ENCODE results near the gene CUL3.
"Not testable (repeated sequence)": the region's sequence is repeated elsewhere in the genome, so short reads cannot be mapped to it uniquely, and the experiment has no call there.

Gene CUL3

DNA sequence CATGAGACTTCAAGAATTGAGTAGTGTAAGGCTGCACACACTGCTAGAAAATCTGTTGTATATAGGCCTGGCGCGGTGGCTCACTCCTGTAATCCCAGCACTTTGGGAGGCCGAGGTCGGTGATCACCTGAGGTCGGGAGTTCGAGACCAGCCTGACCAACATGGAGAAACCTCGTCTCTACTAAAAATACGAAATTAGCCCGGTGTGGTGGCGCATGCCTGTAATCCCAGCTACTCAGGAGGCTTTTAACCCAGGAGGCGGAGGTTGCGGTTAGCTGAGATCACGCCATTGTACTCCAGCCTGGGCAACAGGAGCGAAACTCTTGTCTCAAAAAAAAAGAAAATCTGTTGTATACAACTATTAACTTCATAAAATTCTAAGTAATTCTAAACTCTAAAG is 2.1 kb downstream of the CUL3 start:
- DNase-seq, result not testable (repeated sequence)

DNA sequence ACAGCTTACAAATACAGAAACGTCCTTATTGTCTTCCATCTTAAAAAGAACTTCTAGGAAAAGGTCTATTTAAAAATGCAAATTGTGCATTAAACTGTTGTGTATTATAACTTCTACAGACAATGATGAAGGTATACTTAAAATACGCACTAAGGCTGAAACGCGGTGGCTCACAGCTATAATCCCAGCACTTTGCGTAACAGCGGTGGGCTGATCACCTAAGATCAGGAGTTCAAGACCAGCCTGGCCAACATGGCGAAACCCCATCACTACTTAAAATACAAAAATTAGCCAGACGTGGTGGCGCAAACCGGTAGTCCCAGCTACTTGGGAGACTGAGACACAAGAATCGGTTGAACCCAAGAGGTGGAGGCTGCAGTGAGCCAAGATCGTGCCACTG is 4.9 kb downstream of the CUL3 start:
- DNase-seq, result no peak

DNA sequence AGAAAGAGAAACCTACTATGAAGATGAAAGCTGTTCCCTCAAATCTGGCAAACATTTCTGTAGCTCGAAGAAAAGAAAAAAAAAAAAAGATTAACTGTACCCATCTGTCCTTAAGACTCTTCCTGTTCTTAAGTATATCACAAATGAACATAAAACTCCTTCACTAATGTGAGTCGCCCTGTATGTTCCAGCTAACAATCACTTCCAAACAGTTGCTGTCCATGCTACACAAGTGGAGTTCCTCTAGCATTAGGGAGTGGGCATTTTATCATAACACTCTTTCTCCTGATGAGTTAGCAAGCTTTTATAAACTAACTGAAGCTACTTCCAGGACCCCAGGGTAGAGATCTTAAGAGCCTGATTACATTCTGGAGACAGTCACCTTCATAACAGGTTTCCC is 5.8 kb downstream of the CUL3 start:
- no peak for DNase-seq

DNA sequence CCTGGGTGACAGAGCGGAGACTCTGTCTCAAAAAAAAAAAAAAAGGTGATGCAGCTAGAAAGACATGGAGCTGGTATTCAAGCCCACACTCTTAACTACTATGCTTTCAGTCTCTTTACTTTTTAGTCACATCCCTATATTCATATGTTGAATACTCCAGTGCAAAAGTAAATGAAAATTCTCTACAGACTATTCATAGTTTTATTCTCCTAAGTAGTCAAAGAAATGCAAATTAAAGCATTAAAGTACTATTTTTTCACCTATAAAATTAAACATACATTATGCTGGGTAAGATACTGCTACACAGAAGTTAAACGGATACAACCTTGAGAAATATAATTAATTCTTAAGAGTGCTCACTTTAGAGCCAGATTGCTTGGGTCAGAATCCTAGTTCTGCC is 7.6 kb downstream of the CUL3 start:
- no peak for DNase-seq

DNA sequence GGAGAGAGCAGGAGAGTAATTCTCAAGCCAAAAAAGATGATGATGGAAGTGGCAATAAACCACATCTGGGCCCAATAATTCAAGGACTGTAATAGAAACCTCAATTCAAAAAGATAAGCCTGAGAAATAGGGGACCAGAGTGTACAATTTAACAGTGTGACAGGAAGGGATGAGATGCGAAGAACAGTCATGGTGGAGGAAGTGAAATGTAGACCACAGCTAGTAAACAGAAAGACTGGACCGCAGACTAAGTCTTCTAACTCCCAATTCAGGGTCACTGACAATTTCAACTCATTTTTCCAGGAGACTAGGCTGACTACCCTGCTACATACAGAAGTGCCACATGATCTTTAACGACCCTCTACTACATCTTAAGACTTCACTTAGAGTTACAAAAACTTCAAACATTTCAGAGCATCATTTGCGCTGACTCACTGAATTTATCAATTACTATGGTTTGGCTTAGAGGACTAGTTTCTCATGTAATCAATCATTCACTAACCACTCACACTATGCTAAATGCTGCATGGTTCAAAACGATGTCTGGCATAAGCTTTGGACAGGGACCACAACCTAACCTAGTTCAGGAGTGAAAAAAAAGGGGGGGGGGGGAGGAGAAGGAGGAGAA is 9.0 kb downstream of the CUL3 start:
- DNase-seq, result no peak

DNA sequence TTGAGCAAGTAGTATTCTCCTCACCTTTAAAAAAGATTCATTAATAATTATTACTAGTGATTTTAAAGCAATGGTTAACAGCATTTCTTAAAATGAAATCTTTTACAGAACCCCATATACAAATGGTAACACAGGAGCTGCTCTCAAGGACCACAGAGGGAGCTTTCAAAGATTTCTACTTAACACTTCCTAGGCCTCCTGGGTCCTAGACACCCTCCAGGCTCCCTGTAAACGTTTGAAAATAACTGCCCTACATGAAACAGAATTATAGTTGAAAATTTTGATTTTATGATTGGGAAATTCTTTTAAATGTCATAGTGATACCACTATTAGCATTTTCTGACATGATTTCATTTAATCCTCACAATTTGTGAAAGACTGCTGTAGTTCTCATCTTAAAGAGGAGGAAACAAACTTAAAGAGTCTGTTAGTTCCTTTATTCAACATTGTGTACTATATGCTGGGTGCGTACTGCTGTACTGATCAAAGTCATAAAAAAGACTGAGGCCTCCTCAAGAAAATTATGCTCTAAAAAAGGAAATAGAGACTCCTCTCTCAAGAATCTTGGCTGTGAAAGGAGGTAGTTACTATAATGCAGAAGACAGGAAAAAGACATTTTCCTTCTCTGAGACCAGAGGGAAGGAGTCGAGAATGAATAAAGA is 10.6 kb downstream of the CUL3 start:
- DNase-seq, result no peak

DNA sequence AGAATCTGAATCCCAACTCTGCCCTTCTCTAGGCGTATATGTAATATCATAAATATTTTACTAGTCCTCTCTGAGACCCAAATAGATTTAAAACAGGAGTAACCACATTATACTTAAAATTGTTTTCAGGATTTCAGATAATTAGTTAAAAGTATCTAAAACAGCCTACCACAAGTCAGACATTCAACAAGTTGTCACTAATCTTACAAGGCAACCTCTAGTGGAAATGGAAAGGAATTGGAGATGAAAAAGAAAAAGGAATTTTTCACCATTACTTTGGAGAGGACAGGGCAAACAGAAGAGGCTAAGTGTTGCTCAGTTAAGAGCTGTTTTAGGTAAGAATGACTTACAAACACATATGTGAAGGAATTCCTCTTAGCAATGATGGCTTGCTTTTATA is 11.4 kb downstream of the CUL3 start:
- no peak for DNase-seq

DNA sequence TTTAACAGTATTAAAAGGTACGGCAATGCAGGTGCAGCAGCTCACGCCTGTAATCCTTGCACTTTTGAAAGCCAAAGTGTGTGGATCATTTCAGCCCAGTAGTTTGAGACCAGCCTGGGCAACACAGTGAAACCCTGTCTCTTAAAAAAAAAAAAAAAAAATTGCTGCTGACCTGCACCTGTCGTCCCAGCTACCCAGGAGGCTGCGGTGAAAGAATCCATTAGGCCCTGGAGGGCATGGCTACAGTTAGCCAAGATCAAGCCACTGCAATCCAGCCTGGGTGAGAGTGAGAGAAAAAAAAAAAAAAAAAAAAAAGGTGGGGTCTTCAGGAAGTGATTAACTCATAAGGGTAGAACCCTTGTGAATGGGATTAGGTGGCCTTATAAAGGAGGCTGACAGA is 12.8 kb downstream of the CUL3 start:
- DNase-seq, result no peak

DNA sequence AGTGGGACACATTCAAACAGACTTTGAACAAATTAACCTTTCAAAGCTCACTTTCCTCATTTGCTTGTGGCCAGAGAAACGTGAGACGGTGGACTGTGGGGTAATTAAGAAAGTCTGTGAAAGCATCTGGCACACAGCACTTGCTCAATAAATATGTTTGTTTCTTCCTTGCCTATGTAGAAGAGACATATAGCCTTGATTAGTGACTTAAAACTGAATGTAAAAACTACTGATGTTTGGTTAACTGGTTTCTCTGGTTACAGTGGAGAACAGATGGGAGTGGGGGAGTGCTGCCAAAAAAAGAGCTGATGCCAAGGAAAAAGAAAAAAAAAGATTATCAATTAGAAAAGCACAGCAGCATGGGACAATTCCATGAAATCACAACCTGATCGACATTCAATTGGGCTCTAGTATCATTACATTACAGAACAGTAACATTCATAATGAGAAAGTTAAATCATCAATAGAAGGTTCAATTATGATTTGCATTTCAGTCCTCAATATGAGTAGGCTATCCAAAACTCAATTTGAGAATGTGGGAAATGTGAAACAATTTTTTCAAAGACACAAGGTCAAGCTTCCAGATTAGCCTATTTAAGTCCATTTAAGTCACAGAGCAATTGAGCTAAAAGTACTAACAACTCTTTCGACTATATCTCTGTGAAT is 14.7 kb downstream of the CUL3 start:
- DNase-seq, result no peak

DNA sequence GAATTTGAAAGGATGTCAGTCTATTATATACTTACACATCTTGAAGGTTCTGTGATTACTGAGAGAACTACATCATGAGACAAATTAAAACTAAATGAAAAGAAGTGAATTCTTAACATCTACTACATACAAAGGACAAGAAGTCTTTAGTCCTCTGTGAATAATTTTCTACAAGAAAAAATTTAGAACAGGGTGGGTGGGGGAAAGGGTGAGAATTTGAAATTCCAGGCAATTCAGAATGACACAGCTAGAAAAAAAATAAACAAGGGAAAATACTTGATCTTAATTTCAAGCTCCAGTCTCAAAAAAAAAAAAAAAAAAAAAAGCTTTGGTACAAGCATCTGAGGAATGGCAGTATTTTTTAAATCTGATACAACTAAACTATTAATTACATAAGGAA is 15.5 kb downstream of the CUL3 start:
- DNase-seq, result no peak

DNA sequence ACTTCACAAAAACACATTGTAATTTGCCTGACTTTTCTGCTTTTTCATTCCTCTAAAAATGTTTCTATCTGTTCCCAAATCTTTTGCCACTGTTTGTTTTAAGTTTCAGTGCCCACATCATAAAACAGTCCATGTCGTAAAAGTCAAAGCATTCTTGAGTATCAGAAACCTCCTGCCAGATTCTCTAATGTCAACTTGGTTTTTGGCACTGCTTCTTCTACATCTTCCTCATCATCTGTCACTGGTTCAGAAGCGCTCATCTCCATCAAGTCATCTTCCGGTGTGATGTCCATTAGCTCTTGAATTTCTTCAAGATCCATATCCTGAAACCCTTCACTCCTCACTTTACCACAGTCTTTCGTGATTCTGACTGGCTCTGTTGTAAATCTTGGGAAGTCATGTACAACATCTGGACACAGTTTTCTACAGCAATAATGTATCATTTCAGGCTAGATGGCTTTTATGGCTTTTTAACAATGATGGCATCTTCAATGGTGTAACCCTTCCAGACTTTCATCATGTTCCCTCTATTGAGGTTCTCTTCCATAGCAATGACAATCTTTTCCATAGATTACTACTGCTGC is 19.6 kb downstream of the CUL3 start:
- DNase-seq, result no peak

DNA sequence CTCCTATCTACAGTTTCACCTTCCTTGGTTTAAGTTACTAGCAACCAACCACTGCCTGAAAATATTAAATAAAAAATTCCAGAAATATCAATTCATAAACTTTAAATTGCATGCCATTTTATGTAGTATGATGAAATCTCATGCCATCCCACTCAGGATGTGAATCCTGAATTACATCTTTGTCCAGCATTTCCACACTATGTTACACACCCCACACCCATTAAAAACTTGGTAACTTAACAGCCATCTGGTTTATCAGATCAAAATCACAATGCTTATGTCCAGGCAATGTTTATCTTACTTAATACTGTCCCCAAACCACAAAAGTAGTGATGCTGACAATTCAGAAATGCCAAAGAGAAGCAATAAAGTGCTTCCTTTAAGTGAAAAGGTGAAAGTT is 21.6 kb downstream of the CUL3 start:
- no peak for DNase-seq

DNA sequence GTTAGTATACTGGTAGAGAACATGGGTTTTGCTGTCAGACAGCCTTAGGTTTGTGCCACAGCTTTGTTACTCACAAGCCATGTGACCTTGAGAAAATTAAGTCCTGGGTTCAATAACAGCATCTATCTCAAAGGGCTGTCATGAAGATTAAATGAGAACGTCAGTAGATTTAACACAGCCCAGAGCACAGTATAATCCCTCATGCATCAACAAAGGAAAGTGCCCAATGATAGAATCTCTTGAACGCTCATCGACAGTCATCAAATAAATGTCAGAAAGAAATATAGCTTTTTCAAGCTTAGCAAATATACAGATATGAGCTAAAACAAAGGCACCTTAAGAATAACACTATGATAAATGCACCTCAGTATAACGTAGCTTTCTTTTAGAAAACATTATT is 22.3 kb downstream of the CUL3 start:
- DNase-seq, result no peak

DNA sequence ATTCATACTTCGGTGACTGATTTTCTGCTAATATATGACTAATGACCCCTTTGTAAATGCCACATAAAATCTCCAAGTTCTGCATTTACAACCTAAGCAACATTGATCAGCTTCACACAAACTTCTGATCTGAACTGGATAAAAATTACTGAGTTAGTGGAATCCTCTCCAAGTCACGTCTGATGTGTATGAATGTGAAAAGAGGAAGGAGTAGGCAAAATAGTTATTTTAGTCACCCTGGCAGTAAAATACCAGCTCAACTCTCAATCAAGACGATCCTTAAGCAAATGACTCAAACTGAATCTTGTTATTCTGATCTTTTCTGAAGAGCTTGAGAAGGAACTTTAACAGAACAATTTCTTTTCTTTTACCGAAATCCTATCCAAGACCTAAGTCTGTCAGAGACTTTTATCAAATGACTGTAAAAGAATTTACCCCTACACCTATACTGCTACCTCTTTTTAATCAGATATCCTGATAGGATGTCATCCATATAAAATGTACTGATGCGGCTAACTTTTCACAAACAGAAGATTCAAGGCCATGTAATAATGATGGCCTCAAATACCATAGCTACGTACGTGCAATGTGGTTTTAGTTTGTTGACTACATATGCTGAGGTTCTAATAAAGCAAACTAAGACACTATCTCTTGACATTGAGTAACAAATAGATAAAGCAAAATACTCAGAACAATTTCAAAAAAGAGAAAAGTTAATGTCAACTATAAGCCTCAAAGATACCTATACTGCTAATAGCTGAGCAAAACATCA is 23.7 kb downstream of the CUL3 start:
- DNase-seq, result no peak

DNA sequence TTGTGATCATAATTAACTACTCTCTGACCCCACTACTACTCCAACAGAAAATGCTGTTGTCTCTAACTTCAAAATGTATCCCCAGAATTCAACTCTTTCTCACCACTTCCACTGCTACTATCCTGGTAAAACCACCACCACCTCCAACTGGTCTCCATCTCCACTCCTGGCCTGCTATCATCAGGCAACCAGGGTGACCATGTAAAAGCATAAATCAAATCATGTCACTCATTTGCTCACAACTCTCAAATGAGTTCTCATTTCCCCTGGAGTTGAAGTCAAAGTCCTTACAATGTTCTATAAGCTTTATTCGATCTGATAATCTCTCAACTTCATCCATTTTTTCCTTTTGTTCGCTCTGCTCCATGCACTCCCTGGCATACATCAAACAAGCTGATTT is 24.6 kb downstream of the CUL3 start:
- no peak for DNase-seq

DNA sequence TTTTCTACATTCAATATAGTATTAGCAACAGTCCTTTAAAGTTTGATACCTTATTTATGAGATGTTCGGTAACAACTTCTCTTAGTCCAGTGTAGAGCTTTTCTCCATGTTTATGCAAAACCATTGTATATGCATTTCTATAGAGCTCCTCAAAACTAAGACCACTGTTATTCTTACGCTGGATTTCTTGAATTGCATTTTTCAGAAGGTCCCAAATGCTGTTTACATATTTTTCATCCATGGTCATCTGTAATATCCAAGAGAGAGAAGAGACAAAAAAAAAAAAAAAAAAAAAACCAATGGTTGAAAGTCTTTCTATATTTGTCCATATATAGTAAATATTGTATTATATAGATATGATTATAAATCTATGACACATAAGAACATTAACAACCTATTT is 27.6 kb downstream of the CUL3 start:
- DNase-seq, result no peak

DNA sequence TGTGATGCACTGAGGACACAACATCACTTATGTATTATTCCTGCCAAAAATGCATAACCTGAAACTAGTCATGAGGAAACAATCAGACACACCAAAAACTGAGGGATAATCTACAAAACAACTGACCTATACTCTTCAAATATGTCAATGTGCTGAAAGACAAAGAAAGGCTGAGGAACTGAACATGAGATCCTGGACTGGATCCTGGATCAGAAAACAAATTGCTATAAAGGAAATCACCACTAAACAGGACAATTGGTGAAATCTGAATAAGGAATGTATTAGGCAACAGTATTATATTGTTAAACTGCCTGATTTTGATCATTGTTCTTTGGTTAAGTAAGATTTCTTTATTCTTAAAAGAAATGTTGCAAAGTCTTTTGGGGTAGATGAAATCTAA is 28.8 kb downstream of the CUL3 start:
- no peak for DNase-seq

DNA sequence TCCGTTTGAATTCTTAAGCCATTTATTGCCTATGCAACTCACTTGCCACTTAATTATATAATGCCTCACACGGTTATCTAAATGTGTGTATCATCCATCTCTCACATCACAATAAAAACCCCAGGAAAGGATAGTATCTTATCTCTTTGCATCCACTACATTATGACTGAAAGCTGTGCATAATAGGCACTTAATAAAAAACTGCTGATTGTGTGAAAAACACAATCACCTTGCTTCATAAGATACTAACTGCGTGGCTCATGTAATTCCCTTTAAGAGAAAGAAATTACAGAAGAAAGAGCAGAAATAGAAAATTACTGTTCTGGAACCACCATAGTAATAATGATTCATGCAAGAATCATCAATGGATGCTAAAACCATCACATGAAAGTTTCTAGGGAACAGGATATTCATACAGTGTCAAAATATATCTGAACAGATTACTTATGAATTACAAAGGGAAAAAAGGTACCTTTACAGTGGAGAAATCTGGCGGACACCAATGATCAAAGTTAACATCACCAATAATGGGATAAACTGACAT is 29.3 kb downstream of the CUL3 start:
- no peak for DNase-seq

DNA sequence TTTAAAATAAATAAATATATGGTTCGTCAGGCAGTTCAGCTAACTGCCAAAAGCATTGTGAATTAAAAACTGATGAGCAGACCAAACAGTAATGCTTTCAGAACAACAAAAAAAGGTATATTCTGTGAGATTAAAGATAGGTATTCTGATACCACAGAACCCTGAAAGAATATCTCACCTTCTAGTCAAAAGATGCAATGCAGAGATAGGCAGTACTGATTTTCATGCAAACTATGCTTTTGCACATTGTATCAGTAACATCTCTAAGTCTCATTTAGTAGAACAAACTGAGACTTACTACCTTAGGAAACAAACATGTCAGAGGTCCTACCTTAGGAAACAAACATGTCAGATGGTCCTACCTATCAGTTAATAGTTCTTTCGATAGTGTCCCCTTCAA is 32.4 kb downstream of the CUL3 start:
- DNase-seq, result no peak

DNA sequence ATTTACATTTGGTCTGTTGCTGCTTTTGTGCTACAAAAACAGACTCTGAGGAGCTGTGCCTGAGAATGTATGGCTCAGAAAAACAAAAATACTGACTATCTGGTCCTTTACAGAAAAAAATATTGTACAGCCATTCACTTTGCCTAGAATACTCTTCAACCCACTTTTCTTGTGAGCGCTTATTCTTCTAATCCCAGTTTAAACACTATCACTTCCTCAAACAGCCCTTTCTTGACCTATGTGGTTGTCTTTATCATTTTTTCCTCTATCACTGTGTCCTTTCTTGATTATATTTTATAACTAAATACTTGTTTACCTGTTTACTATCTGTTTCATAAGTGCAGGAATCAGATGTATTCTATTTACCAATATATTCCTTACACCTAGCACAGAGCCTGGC is 33.5 kb downstream of the CUL3 start:
- no peak for DNase-seq

DNA sequence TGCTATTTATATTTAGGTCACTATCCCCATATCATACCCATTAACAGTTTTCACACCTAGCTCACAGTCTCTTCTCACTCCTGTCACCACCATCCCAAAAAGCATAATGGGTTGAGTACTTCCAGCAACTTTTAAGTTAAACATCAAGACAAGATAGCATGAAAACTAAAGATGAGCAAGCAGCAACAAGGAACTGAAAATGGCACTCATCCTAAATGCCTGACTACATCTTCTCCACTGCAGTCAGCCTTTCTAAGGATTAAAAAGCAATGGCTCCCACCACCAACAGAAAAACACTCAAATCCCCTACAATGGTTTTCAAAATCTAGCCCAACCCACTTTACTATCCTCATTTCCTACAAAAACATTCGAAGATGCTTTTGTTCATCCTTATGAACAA is 38.2 kb downstream of the CUL3 start:
- DNase-seq, result no peak
